Measurements from ENCODE around the gene AP5Z1.
A peak's percentile ranks its signal among the peaks of the same experiment; 100 is the strongest.

Gene AP5Z1

GRCh38 chr7:4775250-4775847 is at the start of gene AP5Z1:
Gene AP5Z1, plus strand, starts transcription at chr7:4775623. Its CDS starts 93 bp downstream, at chr7:4775716.
- peak; percentile 100 for DNase-seq (ENCODE audit: low spot score)

GRCh38 chr7:4725850-4726450 is 49.5 kb upstream of the AP5Z1 start:
- no peak for DNase-seq (ENCODE audit: low spot score)

DNA sequence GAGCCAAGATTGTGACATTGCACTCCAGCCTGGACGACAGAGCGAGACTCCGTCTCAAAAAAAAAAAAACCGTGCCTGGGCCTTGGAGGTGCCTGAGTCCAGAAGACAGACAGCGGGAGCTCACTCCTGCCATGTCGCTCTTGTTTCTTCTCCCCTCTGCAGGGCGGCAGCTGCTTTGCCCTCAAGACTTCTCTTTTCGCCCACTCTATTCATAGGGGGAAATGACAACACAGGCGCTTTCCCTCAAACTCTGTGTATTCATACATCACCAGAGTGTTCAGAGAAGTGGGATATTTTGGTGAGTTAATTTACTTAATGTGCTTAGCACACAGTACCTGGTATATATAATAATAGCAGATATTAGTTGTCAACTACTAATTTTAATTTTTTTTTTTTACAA is 48.9 kb upstream of the AP5Z1 start:
- no peak for DNase-seq (ENCODE audit: low spot score)

- no peak for DNase-seq (ENCODE audit: low spot score)
These were observed 47.3 kb upstream of the AP5Z1 start for GRCh38 chr7:4727914-4728705.

GRCh38 chr7:4729266-4729665 is 46.2 kb upstream of the AP5Z1 start:
- DNase-seq (ENCODE audit: low spot score), result no peak

GRCh38 chr7:4730276-4730675 is 45.1 kb upstream of the AP5Z1 start:
- no peak for DNase-seq (ENCODE audit: low spot score)

DNA sequence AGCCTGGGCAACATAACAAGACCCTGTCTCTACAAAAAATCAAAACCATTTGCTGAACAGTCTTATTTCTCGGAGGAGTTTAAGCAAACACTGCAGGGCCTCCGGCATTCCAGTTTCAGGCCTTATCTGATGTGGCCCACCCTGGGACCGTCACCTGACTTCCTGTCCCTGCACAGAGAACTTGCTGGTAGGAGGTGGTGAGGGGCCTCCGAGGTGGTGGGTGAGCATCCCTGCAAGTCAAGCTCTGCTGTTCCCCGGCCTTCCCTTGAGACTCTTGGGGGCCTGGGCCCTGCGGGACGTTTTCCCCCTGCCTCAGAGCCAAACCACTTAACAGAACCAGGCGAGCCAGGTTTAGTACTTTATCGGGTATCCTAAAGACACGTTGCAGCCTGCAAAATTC is 44.5 kb upstream of the AP5Z1 start:
- DNase-seq (ENCODE audit: low spot score), result no peak

DNA sequence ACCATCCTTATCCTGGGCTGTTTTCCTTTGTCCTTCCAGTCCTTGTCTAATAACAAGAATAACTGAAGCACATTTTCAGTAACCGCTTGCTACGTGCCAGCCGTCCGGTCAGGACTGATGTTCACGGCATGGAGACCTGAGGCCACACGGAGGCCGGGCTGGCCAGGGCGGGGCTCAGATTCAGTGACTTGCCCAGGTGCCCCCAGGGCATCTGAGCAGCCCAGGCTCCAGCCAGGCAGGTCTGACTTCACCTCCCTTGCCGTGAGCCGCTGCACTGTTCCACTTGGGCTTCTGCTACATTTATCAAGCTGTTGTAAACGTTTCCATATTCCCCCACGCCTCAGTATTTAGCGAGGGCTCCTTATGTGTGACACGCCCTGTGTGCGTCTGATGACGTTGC is 43.6 kb upstream of the AP5Z1 start:
- no peak for DNase-seq (ENCODE audit: low spot score)

DNA sequence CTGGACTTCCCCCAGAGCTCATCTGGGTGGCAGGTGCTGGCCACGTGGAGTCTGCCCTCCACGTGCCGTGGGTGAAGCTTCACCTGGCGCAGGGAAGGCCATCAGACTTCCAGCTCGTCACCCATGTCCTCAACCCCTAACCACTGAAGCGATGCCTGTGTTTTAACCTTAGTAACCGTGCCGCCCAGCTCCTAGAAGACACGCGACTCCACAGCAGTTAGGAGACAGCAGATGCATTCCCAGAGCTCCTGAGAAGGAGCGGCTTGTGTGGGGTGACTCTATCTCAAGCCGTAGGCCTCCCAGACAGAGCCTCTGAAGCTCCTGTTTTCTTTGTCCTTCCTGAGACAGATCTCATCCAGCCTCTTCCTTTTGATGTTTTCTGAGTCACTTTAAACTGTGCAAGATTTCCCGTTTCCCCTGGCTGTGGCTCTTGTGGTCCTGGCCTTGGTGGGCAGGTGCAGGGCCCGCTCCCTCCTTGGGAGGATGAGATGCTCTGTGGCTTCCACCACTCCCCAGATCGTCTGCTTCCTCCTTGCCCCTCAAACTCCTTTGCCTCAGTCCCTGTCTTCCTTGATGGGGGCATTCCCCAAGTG is 41.4 kb upstream of the AP5Z1 start:
- no peak for DNase-seq (ENCODE audit: low spot score)

DNA sequence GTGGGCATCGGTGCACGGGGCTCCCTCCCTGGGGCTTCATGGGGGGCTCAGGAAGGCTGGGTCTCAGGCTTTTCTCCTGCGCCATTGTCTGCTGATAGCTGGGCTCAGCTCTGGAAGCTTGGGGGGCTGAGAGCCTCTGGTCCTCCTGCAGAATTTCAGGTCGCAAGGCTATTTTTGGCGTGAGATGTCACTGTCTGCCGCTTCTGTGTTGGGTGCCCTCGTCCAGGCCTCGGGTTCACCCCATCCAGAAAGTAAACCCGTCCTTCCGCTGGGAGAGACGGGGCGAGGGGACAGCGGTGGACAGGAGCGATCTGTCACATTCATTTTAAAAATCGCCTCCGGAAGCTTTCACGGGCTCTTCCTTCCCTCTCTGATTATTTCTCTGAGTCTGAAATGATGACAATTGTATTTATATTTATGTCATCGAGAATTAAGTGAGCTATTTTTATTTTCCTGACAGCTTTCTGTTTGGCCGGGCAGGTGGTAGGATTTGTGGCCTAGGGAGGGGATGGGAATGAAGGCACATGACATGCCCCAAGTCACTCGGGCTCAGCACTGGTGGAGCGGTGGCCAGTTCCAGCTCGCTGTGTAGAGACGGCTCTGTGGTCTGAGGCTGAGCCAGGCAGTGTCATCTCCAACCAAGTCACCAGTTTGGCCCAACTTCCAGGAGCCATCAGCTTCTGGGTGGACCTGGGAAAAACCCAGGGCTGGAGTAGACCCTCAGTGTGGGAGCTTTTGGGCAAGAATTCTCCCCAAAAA is 40.7 kb upstream of the AP5Z1 start:
- DNase-seq (ENCODE audit: low spot score), result no peak

GRCh38 chr7:4737300-4737699 is 38.1 kb upstream of the AP5Z1 start:
- no peak for DNase-seq (ENCODE audit: low spot score)

GRCh38 chr7:4738711-4739527 is 36.5 kb upstream of the AP5Z1 start:
- peak; percentile 86 for DNase-seq (ENCODE audit: low spot score)

- peak; percentile 69 for DNase-seq (ENCODE audit: low spot score)
These were observed 35.9 kb upstream of the AP5Z1 start for GRCh38 chr7:4739528-4739992.

DNA sequence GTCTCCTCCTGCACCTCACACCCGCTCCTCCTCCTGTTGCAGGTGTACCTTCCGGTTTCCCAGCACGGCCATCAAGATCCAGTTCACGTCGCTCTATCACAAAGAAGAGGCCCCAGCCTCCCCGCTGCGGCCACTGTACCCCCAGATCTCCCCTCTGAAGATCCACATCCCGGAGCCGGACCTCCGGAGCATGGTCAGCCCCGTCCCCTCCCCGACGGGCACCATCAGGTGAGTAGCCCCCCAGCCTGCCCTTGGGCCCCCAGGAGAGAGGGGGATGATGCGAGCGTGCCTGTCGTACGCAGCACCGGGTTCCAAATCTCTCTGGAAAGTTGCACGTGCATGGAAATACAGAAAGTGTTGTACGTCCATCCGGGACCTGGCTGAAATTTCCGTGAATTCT is 34.6 kb upstream of the AP5Z1 start:
- no peak for DNase-seq (ENCODE audit: low spot score)

- no peak for DNase-seq (ENCODE audit: low spot score)
These were observed 33.3 kb upstream of the AP5Z1 start for GRCh38 chr7:4742051-4742573.

GRCh38 chr7:4742852-4743251 is 32.6 kb upstream of the AP5Z1 start:
- no peak for DNase-seq (ENCODE audit: low spot score)

- peak; percentile 96 for DNase-seq (ENCODE audit: low spot score)
These were observed 30.8 kb upstream of the AP5Z1 start for GRCh38 chr7:4744391-4745264.

DNA sequence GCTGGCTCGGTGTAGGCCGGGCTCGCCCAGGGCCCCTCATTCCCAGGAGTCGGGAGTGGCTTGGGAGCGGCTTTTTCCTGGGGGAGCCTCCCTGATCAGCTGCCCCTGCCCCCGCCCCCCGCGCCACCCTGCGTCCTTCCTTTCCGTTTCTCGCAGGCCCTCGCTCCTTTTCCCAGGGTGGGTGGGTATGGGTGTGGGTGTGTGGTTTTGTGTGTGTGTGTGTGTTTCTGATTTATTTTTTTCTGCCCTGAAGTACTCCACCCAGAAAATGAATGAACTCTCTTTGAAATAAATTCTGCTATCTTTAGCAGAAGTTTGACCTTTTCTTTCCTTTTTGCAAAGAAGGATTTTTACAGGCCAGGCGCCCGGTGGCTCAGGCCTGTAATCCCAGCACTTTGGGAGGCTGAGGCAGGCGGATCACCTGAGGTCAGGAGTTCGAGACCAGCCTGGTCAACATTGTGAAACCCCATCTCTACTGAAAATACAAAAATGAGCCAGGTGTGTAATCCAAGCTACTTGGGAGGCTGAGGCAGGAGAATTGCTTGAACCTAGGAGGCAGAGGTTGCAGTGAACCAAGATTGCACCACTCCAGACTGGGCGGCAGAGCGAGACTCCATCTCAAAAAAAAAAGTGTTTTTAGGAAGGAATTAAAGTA is 30.0 kb upstream of the AP5Z1 start:
- DNase-seq (ENCODE audit: low spot score), result no peak

Data from HuH-7.5 (cell line).